Tibial artery (tissue), 4 donors: ENCODE results near the gene KIAA1671.
"Not testable (repeated sequence)": the region's sequence is repeated elsewhere in the genome, so short reads cannot be mapped to it uniquely, and the experiment has no call there.

Source experiments
- DNase-seq, 2 donors: peaks; one replicate each; pipeline ENCODE4 v3.0.0-alpha.2; 2019
- H3K27ac ChIP-seq, 2 donors: fragments of 200-600 bp; sonication (generic) in 1 of 2; 1 replicate in 1 of 2; 2 replicates in 1 of 2; pipeline ENCODE4 v1.5.1; 2018 to 2019; ENCODE audit warnings: mild to moderate bottlenecking in 1 of 2
- H3K27me3 ChIP-seq, 2 donors: fragments of 200-600 bp; sonication (generic) in 1 of 2; one replicate each; pipeline versions ENCODE4 v1.5.1 to v1.6.0; 2016 to 2019
- H3K36me3 ChIP-seq, 3 donors: fragments of 200-600 bp; sonication (generic) in 2 of 3; one replicate each; pipeline ENCODE4 v1.5.1; 2016 to 2019; ENCODE audit warnings: mild to moderate bottlenecking in 2 of 3
- H3K4me1 ChIP-seq, 4 donors: fragments of 200-600 bp; sonication (generic) in 2 of 4; 1 replicate in 3 of 4; 2 replicates in 1 of 4; pipeline ENCODE4 v1.5.1; 2016 to 2019
- H3K4me3 ChIP-seq, 2 donors: fragments of 200-600 bp; sonication (generic) in 1 of 2; 1 replicate in 1 of 2; 2 replicates in 1 of 2; pipeline ENCODE4 v1.5.1; 2018 to 2019; ENCODE audit warnings: mild to moderate bottlenecking in 2 of 2
- H3K9me3 ChIP-seq, 3 donors: fragments of 200-600 bp; sonication (generic) in 1 of 3; one replicate each; pipeline ENCODE4 v1.5.1; 2016 to 2019
- intact Hi-C: fragments of 100-400 bp; cut with DNase I; formaldehyde crosslinking; loops from one replicate; pipeline ENCODE4 v1.15.0; 2023; ENCODE audit warnings: low total_unique reads
- TF ChIP-seq, protein P1 (sequence below), 2 experiments: fragments of 200-600 bp in 1 of 2; fragments of 450-650 bp in 1 of 2; IDR thresholded peaks; one replicate each; pipeline ENCODE4 v1.5.1; 2017 to 2019; ENCODE audit warnings: antibody characterized with exemption in 2 of 2, mild to moderate bottlenecking in 1 of 2, moderate library complexity in 1 of 2

The KIAA1671 gene

GRCh38 chr22:25176799-25177198, 224.3 kb downstream of the KIAA1671 start:
- no peaks in the 10 kb centered on the region for H3K27me3 ChIP-seq
- no peak for DNase-seq
- intact Hi-C loops, result no loop called here
- peaks cover 59 to 96% (median 93%) of the 10 kb centered on the region in 3 donors for H3K36me3 ChIP-seq
- peaks cover 0 to 4% (median 0%) of the 10 kb centered on the region in 3 donors for H3K9me3 ChIP-seq
- H3K4me1 ChIP-seq, result peaks cover 0 to 7% (median 2%) of the 10 kb centered on the region in 4 donors
- no peak overlapping the region for H3K27ac ChIP-seq
- TF ChIP-seq, protein P1, sequence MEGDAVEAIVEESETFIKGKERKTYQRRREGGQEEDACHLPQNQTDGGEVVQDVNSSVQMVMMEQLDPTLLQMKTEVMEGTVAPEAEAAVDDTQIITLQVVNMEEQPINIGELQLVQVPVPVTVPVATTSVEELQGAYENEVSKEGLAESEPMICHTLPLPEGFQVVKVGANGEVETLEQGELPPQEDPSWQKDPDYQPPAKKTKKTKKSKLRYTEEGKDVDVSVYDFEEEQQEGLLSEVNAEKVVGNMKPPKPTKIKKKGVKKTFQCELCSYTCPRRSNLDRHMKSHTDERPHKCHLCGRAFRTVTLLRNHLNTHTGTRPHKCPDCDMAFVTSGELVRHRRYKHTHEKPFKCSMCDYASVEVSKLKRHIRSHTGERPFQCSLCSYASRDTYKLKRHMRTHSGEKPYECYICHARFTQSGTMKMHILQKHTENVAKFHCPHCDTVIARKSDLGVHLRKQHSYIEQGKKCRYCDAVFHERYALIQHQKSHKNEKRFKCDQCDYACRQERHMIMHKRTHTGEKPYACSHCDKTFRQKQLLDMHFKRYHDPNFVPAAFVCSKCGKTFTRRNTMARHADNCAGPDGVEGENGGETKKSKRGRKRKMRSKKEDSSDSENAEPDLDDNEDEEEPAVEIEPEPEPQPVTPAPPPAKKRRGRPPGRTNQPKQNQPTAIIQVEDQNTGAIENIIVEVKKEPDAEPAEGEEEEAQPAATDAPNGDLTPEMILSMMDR (IDR thresholded peaks at IDR 0.05), result no peak
- no peak overlapping the region for H3K4me3 ChIP-seq

DNA sequence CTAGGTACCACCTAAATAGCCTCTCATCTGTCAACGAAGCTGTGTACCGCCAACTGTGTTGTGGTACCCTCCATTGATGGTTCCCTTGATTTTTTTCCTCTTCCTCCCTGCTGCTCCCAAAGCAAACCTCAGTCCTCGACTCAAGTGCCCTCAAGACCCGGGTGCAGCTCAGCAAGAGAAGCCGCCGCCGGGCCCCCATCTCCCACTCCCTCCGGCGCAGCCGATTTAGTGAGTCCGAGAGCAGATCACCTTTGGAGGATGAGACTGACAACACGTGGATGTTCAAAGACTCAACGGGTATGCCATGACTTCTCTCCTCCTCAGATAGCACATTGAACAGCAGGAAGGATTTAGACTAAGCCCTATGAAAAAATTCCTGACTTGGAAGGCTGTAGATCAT, 224.7 kb downstream of the KIAA1671 start:
- Histone ChIP-seq H3K4me1 (peaks cover 0 to 11% (median 2%) of the 10 kb centered on the region in 4 donors), H3K36me3 (peaks cover 59 to 94% (median 90%) of the 10 kb centered on the region in 3 donors), H3K27ac (no peak overlapping the region), H3K9me3 (peaks cover 0 to 4% (median 0%) of the 10 kb centered on the region in 3 donors), H3K27me3 (no peaks in the 10 kb centered on the region), H3K4me3 (no peak overlapping the region)
- TF ChIP-seq, protein P1 (IDR thresholded peaks at IDR 0.05), result no peak
- intact Hi-C loops, result no loop called here
- no peak for DNase-seq

GRCh38 chr22:25177895-25178294, 225.4 kb downstream of the KIAA1671 start:
- Histone ChIP-seq H3K9me3 (peaks cover 0 to 4% (median 0%) of the 10 kb centered on the region in 3 donors), H3K36me3 (peaks cover 54 to 92% (median 89%) of the 10 kb centered on the region in 3 donors), H3K27me3 (no peaks in the 10 kb centered on the region), H3K4me1 (peaks cover 0 to 18% (median 6%) of the 10 kb centered on the region in 4 donors), H3K27ac (no peak overlapping the region), H3K4me3 (no peak overlapping the region)
- TF ChIP-seq, protein P1 (IDR thresholded peaks at IDR 0.05), result no peak
- no peak for DNase-seq
- intact Hi-C loops, result no loop called here

DNA sequence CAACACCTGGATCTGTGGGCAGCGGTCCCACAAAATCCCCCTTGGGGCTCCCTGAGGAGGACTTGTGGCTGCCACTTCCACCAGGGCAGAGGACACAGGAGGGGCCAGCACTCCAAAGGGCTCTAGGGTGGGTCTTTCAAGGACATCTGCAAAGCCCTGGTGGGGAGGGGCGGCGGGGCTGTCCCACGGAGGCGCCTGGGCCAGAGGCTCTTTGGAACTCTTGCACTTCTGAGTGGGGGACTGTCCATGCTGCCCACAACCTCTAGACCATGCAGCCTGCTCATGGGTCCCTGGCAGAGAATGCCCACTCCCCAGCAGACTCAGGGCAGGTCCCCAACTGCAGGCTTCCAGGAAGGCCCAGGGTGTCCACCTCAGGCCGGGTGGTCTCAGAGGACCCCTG, 225.8 kb downstream of the KIAA1671 start:
- H3K27me3 ChIP-seq, H3K27ac ChIP-seq, intact Hi-C loops, H3K9me3 ChIP-seq, H3K4me3 ChIP-seq, DNase-seq: not testable (repeated sequence)
- Histone ChIP-seq H3K36me3 (peaks cover 54 to 91% (median 84%) of the 10 kb centered on the region in 3 donors), H3K4me1 (peaks cover 0 to 21% (median 8%) of the 10 kb centered on the region in 4 donors)

GRCh38 chr22:25178869-25179631, 226.5 kb downstream of the KIAA1671 start:
- DNase-seq, intact Hi-C loops, H3K27me3 ChIP-seq, H3K27ac ChIP-seq, H3K4me3 ChIP-seq, H3K9me3 ChIP-seq: not testable (repeated sequence)
- peaks cover 52 to 93% (median 83%) of the 10 kb centered on the region in 3 donors for H3K36me3 ChIP-seq
- H3K4me1 ChIP-seq, result peaks cover 0 to 21% (median 8%) of the 10 kb centered on the region in 4 donors

DNA sequence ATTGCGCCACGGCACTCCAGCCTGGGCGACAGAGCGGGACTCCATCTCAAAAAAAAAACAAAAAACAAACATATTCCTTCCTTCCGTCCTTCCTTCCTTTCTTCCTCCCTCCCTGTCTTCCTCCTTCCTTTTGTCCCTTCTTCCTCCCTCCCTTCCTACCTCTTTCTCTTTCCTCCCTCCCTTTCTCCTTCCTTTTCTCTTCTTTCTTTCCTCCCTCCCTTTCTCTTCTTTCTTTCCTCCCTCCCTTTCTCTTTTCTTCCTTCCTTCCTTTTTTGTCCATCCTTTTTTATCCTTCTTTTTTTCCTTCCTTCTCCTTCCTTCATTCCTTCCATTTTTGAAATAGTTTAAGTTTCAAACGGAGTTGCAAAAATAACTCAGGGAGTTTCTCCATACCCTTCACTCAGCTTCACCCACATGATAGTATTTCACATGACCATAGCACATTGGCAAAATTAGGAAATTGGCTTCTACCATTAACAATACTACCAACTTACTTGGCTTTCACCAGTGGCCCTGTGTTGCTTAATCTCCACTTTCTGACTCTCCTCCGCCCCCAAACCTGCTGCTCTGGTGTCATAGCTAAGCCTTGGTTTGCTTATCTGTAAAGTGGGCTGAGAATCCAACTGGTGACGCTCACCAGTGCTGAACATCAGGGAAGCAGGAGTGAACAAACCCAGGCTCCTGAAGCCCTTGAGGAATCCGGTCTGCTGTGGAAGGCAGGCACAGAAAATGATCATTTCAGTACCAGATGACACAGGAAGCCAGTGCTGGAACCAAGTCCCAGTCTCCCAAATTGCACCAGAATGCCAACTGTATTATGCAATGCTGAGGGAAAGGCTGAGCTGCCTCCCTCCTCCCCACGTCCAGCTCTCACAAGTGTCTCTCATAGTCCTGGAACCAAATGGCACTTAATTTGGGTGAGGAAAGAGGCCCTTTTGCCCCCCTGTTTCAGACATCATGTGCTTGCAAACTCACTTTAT, 229.9 kb downstream of the KIAA1671 start:
- TF ChIP-seq, protein P1 (IDR thresholded peaks at IDR 0.05), result no peak
- DNase-seq, result peak; percentile 40 to 75
- peaks cover 54 to 93% (median 81%) of the 10 kb centered on the region in 3 donors for H3K36me3 ChIP-seq

More for the DNA sequence above, 229.9 kb downstream of the KIAA1671 start:
- Histone ChIP-seq H3K4me3 (no peak overlapping the region), H3K27ac (peak overlapping the region; percentile 42 to 63), H3K4me1 (peaks cover 0 to 21% (median 6%) of the 10 kb centered on the region in 4 donors), H3K9me3 (peaks cover 0 to 4% (median 0%) of the 10 kb centered on the region in 3 donors), H3K27me3 (no peaks in the 10 kb centered on the region)
- intact Hi-C loops, result no loop called here
